ENCODE data around the gene POLR2E.
A peak's percentile ranks its signal among the peaks of the same experiment; 100 is the strongest.
"Not testable (repeated sequence)": the region's sequence is repeated elsewhere in the genome, so short reads cannot be mapped to it uniquely, and the experiment has no call there.

Gene POLR2E

DNA sequence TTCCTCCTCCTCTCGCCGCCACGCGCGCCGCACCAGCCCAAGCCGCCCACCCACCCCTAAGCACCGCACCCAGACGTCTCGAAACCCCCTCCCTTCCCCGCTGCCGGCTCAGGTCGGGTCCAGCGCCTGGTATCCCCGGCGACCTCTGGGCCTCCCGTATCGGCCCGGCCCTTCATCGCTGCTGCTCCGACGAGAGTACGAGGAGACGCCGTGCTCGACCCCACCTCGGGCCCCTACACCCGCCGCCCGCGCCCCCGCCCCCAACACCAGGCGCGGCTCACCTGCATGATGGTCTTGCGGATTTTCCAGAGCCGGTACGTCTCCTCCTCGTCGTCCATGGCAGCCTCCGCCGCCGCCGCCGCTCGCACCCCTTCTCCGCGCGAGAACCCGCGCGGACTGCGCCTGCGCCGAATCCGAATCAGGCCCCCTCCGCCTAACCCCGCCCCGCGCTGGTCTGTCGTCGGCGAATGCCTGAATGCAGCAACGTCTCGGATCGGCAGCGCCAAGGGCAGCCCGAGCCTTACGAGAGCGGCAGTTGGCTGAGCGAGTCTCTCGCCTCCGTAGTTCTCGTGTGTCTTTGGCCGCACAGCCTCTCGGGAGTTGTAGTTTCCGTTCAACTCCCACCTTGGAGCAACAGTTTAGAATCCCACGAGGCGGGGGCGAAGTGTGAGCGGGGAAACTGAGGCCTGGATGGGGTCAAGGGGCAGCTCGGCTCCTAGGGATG lies at the start of gene POLR2E:
Gene POLR2E, minus strand, starts transcription at position 398 of the 724 bp plus-strand sequence. Its CDS starts 60 bp downstream, at position 338.
- peak; percentile 97 for DNase-seq

DNA sequence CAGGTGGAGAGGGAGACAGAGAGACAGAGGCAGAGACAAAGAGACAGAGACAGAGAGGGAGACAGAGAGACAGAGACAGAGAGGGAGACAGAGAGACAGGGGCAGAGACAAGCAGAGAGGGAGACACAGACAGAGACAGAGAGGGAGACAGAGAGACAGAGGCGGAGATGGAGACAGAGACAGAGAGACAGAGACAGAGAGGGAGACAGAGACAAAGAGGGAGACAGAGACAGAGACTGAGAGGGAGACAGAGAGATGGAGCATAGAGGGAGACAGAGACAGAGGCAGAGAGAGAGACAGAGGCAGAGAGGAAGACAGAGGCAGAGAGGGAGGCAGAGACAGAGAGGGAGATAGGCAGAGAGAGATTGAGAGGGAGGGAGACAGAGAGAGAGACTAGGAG lies 49.6 kb upstream of the POLR2E start:
- no peak for DNase-seq

DNA sequence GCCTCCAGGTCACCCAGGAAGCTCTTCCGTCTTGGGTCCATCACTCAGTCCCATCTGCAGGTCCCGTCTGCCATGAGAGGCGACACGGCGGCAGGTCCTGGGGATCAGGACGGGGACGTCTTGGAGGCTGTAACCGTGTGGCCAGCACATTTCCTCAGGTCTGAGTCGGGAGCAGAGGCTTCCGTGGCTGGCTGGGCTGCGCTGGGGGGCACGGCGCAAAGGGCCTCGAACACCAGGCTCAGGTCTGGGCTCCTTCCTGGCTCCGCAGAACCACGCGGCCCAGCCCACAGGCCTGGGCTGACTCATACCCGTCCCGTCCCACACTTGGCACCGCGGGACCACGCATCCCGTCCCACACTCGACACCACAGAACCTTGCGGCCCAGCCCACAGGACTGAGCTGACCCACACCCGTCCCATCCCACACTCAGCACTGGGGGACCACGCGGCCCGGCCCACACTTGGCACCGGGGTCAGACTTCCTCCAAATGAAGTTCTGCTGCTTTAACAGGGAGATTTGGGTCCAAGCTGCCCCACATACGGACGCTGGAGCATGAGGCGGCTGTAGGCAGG lies 48.7 kb upstream of the POLR2E start:
- DNase-seq, result no peak

DNA sequence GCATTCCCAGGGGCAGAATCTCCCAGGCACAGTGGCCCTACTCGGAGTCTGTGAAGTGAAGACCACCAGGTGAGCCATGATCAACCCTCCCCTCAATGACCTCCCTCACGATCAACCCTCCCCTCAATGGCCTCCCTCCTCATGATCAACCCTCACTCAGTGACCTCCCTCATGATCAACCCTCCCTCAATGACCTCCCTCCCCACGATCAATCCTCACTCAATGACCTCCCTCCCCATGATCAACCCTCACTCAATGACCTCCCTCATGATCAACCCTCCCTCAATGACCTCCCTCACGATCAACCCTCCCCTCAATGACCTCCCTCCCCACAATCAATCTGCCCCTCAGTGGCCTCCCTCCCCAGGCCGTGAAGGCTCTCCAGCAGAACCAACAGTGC lies 46.8 kb upstream of the POLR2E start:
- no peak for DNase-seq

- no peak for DNase-seq
Observed at GRCh38 chr19:1140272-1141027, 45.3 kb upstream of the POLR2E start.

GRCh38 chr19:1139126-1139525 lies 44.0 kb upstream of the POLR2E start:
- DNase-seq, result no peak

GRCh38 chr19:1138121-1138520 lies 42.9 kb upstream of the POLR2E start:
- no peak for DNase-seq

- no peak for DNase-seq
Observed at GRCh38 chr19:1136621-1137317, 41.6 kb upstream of the POLR2E start.

GRCh38 chr19:1136201-1136600 lies 41.0 kb upstream of the POLR2E start:
- DNase-seq, result no peak

DNA sequence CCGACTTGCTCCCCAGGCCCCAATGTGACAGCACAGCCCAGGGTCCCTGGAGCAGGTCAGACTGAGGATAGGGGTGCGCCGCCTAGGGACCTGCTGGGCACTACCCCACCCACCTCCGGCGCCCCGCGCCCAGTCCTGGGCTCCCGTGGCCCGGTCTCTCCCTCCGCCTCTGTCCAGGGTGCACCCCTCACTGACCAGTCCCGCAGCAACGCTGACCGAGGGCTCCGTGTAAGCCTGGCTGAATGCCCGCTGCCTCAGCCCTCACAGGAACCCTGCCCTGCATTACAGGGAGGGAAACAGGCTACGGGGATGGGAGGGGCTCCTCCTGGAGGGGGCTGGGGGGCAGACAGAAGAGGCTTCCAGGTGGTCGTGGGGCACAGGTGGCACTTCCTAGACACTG lies 40.3 kb upstream of the POLR2E start:
- DNase-seq, result no peak

DNA sequence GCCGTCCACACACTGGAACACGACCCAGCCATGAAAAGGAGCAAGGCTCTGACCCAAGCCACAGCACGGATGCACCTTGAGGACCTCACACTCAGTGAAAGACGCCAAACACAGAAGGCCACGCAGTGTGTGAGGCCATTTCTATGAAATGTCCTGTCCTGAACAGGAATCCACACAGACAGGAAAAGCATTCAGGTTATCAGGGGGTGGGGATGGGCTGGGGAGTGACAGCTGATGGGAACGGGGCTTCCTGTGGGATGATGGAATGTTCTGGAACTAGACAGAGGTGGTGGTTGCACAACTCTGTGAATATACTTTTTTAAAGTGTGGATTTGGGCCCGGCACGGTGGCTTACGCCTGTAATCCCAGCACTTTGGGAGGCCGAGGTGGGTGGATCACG lies 39.3 kb upstream of the POLR2E start:
- no peak for DNase-seq

- DNase-seq, result no peak
Observed at GRCh38 chr19:1133471-1133929, 38.3 kb upstream of the POLR2E start.

DNA sequence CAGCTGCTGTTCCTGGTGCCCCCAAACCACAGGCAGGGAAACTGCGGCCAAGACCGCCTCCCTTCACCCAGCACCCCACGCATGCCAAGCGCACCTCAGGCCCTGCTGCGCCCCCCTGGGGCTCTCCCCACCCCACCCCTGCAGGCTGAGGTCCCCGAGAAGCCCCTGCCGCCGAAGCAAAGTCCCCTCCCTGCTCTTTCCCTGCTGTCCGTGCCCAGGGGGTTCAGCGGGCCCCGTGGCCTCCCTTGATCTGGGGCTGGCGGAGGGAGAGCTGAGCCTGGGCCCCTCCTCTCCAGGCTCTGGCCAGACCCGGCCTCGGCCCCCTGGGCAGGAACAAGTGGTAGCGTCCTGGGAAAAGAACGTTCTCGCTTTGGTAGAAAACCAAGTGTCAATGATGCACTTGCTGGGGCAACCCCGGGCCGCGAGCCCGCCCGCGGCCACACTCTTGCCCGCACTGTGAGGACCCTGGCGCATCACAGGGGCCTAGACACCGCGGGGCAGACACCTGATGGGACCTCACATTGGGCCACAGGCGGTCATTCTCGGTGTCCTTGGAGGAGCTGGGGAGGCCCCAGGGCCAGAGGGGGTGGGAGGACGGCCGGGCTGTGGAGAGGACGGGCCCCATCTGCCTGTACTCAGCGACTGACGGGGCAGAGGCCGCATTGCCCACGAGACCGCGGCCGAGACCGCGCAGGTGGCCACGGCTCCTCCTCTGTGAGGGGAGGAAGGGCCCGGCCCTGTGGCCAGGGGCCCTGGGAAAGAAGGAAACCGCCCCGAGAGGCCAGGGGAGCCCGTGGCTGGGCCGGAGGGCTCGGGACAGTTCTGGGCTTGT lies 37.6 kb upstream of the POLR2E start:
- DNase-seq, result no peak

GRCh38 chr19:1131718-1132551 lies 36.8 kb upstream of the POLR2E start:
- no peak for DNase-seq

GRCh38 chr19:1130771-1131717 lies 35.9 kb upstream of the POLR2E start:
- no peak for DNase-seq

DNA sequence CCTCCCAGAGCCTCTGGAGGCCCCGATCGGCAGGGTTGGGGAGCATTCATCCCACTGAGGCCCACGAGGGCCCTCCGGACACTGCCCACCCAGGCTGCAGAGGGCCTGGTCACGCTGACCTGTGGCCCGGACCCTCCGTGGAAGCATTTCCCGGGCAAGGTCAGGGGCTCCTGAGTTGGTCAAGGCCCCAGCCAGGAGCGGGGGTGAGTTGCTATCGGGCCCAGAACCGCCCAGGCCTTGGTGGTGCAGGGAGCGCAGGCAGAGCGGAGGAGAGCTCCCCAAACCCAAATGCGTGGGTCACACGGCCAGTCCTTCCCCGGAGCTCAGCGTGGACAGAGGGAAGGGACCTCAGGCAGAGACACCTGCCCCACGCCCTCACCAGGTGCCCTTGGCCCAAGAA lies 34.4 kb upstream of the POLR2E start:
- DNase-seq, result no peak

GRCh38 chr19:1129084-1129483 lies 33.9 kb upstream of the POLR2E start:
- DNase-seq, result not testable (repeated sequence)

DNA sequence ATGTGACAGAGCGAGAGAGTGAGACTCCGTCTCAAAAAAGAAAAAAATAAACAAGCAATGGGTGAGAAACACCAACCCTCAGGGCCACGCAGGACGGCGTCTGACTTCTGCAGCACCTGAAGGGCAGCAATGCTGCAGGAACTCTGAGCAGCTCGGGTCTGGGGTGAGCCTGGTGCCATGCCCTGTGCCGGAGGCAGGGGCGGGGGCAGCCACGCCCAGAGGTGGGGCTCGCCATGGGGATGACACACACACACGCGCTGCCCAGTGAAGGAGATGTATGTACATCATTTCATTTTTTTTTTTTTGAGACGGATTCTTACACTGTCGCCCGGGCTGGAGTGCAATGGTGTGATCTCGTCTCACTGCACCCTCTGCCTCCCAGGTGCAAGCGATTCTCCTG lies 32.9 kb upstream of the POLR2E start:
- DNase-seq, result no peak

GRCh38 chr19:1126984-1127760 lies 32.0 kb upstream of the POLR2E start:
- DNase-seq, result no peak
